ENCODE measurements around the gene GJC1.

The GJC1 gene

GRCh38 chr17:44778656-44779210, 51.4 kb downstream of the GJC1 start:
- FAIRE-seq = no peak
- no peak for DNase-seq (ENCODE audit: low spot score)

GRCh38 chr17:44777394-44778348, 52.4 kb downstream of the GJC1 start:
- FAIRE-seq = peak; percentile 5
- DNase-seq (ENCODE audit: low spot score) = no peak

GRCh38 chr17:44776628-44777393, 53.3 kb downstream of the GJC1 start:
- DNase-seq (ENCODE audit: low spot score) = no peak
- FAIRE-seq = no peak

GRCh38 chr17:44775838-44776621, 54.1 kb downstream of the GJC1 start:
- FAIRE-seq (peak; percentile 23), DNase-seq (ENCODE audit: low spot score) (peak; percentile 99)

- FAIRE-seq = peak; percentile 96
- no peak for DNase-seq (ENCODE audit: low spot score)
Observed at GRCh38 chr17:44775136-44775837, 54.8 kb downstream of the GJC1 start.

GRCh38 chr17:44774271-44775135, 55.6 kb downstream of the GJC1 start:
- FAIRE-seq (peak; percentile 90), DNase-seq (ENCODE audit: low spot score) (peak; percentile 93)

- FAIRE-seq = no peak
Observed at GRCh38 chr17:44773140-44773539, 56.9 kb downstream of the GJC1 start.

GRCh38 chr17:44772308-44773045, 57.6 kb downstream of the GJC1 start:
- FAIRE-seq (no peak), DNase-seq (ENCODE audit: low spot score) (no peak)

More at GRCh38 chr17:44773140-44773539, 56.9 kb downstream of the GJC1 start:
- no peak for DNase-seq (ENCODE audit: low spot score)

- FAIRE-seq = no peak
Observed at GRCh38 chr17:44770166-44770925, 59.7 kb downstream of the GJC1 start.

GRCh38 chr17:44769647-44770084, 60.4 kb downstream of the GJC1 start:
- DNase-seq (ENCODE audit: low spot score) (no peak), FAIRE-seq (no peak)

More at GRCh38 chr17:44770166-44770925, 59.7 kb downstream of the GJC1 start:
- DNase-seq (ENCODE audit: low spot score) = no peak

- FAIRE-seq = no peak
Observed at GRCh38 chr17:44769230-44769629, 60.9 kb downstream of the GJC1 start.

GRCh38 chr17:44768505-44769142, 61.5 kb downstream of the GJC1 start:
- FAIRE-seq (no peak), DNase-seq (ENCODE audit: low spot score) (no peak)

More at GRCh38 chr17:44769230-44769629, 60.9 kb downstream of the GJC1 start:
- no peak for DNase-seq (ENCODE audit: low spot score)

- no peak for DNase-seq (ENCODE audit: low spot score)
Observed at GRCh38 chr17:44767493-44767892, 62.6 kb downstream of the GJC1 start.

GRCh38 chr17:44766409-44767038, 63.6 kb downstream of the GJC1 start:
- FAIRE-seq (no peak), DNase-seq (ENCODE audit: low spot score) (no peak)

More at GRCh38 chr17:44767493-44767892, 62.6 kb downstream of the GJC1 start:
- no peak for FAIRE-seq

GRCh38 chr17:44765965-44766364, 64.1 kb downstream of the GJC1 start:
- FAIRE-seq = no peak
- no peak for DNase-seq (ENCODE audit: low spot score)

GRCh38 chr17:44763170-44763569, 66.9 kb downstream of the GJC1 start:
- no peak for DNase-seq (ENCODE audit: low spot score)
- no peak for FAIRE-seq
